ENCODE results near the gene GMDS. TPM values are rescaled to one million over a fixed set of nuclear protein-coding genes. Genes with fewer than 3 reads are reported as not detected.

Gene GMDS
- total RNA-seq, 2 experiments from 2014 or later = 29.2 to 34.3 TPM

DNA sequence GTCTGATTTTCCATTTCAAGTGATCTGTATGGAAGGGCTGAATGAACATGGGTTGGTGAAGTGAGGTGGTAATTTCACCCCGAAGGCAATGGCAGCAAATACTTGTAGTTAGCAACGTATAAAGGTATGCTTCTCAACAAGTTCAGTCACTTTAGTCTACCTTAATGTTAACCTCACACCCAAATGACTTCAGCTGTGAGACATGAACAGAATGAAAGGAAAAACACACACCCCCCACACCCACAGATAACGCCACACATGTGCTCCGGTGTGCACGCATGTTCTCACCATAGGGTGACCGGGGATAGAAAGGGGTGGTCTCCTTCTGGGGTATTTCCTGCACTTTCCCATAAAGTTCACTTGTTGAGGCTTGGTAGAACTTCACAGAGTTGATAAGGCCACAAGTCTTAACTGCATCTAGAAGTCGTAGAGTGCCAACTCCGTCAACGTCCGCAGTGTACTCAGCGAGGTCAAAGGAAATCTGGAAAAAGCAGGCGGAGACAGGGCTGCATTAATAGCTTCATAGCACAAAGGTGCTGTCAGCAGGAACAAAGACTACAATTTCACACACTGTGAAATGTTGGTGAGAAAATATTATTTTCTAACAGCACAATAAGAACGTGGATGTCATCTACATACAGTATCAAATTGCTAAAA lies 284.8 kb downstream of the GMDS start:
- no peaks in the 10 kb centered on the region for H3K27me3 Mint-ChIP-seq
- POLR2A ChIA-PET = no interaction called here
- H3K36me3 Mint-ChIP-seq = peaks cover 9% of the 10 kb centered on the region
- H3K4me1 Mint-ChIP-seq = peaks cover 5% of the 10 kb centered on the region
- DNase-seq (no peak), ATAC-seq (ENCODE audit: low read depth) (no peak)
- no peaks in the 10 kb centered on the region for H3K9me3 Mint-ChIP-seq
- H3K4me3 Mint-ChIP-seq = no peak overlapping the region
- no peak overlapping the region for H3K27ac Mint-ChIP-seq

DNA sequence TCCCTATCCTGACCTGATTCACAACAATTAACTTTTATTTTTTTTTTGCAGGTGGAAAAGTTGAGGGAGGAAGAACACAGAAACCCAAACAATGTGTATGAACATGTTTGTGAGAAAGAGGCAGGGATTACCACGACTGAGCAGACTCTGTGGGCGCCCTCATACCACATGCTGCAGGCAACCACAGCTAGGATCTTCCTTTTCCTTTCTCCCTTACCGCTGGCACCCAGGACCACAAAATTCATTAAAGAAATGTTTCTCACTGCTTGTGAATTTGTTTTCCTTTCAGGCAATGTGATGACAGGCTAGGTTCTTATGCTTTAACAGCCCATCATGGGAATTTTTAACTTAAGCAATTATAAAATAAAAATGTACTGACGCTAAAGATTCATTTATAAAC lies 287.1 kb downstream of the GMDS start:
- no peaks in the 10 kb centered on the region for H3K9me3 Mint-ChIP-seq
- peaks cover 4% of the 10 kb centered on the region for H3K36me3 Mint-ChIP-seq
- no peak overlapping the region for H3K27ac Mint-ChIP-seq
- no peaks in the 10 kb centered on the region for H3K27me3 Mint-ChIP-seq
- no peak for ATAC-seq (ENCODE audit: low read depth)
- H3K4me3 Mint-ChIP-seq = no peak overlapping the region
- no peak for DNase-seq
- POLR2A ChIA-PET = no interaction called here
- H3K4me1 Mint-ChIP-seq = peaks cover 5% of the 10 kb centered on the region

DNA sequence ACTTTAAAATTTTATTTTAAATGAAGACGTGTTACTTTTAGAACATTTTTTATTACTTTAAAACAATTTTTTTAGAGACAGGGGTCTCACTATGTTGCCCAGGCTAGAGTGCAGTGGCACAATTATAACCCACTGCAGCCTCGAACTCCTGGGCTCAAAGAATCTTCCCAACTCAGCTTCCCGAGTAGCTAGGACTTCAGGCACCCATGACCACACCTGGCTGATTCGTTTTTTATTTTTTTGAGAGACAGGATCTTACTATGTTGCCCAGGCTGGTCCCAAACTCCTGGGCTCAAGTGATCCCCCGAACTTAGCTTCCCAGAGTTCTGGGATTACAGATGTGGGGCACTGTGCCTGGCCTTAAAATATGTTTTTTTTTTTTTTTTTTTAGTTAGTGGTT lies 287.7 kb downstream of the GMDS start:
- no peak for ATAC-seq (ENCODE audit: low read depth)
- H3K4me3 Mint-ChIP-seq = no peak overlapping the region
- H3K36me3 Mint-ChIP-seq = peaks cover 4% of the 10 kb centered on the region
- H3K9me3 Mint-ChIP-seq = no peaks in the 10 kb centered on the region
- DNase-seq = no peak
- no peak overlapping the region for H3K27ac Mint-ChIP-seq
- H3K4me1 Mint-ChIP-seq = peaks cover 5% of the 10 kb centered on the region
- no peaks in the 10 kb centered on the region for H3K27me3 Mint-ChIP-seq
- POLR2A ChIA-PET = no interaction called here

DNA sequence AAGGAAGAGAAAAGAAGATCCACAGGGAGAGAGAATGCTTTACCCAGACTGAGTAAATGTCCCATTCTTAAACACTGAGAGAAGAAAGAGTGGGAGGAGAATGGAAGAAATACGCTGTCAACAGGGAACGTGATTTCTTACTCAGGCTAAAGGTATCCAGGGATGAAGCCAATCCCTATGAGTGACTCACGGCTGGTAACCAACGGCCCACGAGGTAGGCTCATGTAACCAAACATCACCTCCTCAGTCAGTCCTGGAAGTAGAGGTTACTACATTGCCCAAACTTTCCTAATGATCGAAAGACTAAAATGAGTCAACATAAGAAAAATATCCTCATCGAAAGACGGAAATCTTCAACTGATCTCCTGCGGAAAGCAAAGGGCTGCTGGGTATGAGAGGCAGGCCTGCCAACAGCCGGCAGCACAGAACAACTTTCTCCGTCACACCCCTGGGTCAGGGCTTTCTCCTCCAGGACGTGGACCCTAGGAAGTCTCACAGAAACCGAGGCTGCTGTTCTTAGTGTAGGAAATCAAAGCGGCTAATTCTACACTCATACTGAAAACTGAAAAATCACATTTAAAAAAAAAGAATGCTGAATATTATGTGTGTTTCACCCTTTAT lies 292.6 kb downstream of the GMDS start:
- H3K27me3 Mint-ChIP-seq = no peaks in the 10 kb centered on the region
- H3K9me3 Mint-ChIP-seq = no peaks in the 10 kb centered on the region
- POLR2A ChIA-PET = no interaction called here
- H3K4me1 Mint-ChIP-seq = no peaks in the 10 kb centered on the region
- no peak overlapping the region for H3K27ac Mint-ChIP-seq
- no peak overlapping the region for H3K4me3 Mint-ChIP-seq
- no peak for ATAC-seq (ENCODE audit: low read depth)
- H3K36me3 Mint-ChIP-seq = no peaks in the 10 kb centered on the region
- no peak for DNase-seq

DNA sequence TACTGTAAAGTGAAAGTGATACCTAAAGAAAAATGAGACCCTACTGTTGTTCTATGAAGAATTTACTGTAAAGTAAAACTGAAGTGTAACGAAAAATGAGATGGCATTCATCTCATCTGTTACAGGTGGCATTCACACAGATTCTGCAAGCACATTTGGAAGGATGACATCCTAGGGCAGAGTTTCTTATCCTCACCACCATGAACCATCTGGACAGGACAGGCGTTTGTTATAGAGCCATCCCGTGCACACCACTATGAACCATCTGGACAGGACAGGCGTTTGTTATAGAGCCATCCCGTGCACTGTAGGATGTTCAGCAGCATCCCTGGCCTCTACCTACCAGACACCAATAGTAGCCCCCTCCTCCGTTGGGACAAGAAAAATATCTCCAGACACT lies 294.8 kb downstream of the GMDS start:
- DNase-seq (no peak), ATAC-seq (ENCODE audit: low read depth) (no peak)
- Mint-ChIP-seq H3K4me3 (no peak overlapping the region), H3K9me3 (no peaks in the 10 kb centered on the region), H3K36me3 (no peaks in the 10 kb centered on the region), H3K27ac (no peak overlapping the region), H3K27me3 (no peaks in the 10 kb centered on the region), H3K4me1 (no peaks in the 10 kb centered on the region)
- POLR2A ChIA-PET = no interaction called here

DNA sequence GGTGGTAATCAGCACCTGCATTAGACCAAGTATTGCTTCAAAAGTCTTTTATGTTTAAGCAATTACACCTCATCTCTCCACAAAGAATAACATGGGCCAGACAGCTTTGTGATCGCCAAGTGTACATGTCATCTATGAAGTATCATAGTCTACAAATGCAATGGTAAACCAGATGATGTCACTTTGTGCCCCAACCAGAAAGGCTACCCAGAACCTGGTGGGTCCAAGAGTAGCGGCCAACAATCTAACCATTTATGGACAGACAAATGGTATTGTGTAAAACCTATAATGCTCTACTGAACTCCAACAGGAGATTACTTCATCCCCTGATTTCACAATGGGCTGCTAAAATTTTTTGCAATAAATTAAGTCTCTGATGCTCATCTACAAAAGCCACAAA lies 295.9 kb downstream of the GMDS start:
- H3K4me1 Mint-ChIP-seq = no peaks in the 10 kb centered on the region
- ATAC-seq (ENCODE audit: low read depth) (no peak), DNase-seq (no peak)
- H3K27ac Mint-ChIP-seq = no peak overlapping the region
- POLR2A ChIA-PET = no interaction called here
- H3K9me3 Mint-ChIP-seq = no peaks in the 10 kb centered on the region
- H3K27me3 Mint-ChIP-seq = no peaks in the 10 kb centered on the region
- H3K4me3 Mint-ChIP-seq = no peak overlapping the region
- H3K36me3 Mint-ChIP-seq = peaks cover 2% of the 10 kb centered on the region

DNA sequence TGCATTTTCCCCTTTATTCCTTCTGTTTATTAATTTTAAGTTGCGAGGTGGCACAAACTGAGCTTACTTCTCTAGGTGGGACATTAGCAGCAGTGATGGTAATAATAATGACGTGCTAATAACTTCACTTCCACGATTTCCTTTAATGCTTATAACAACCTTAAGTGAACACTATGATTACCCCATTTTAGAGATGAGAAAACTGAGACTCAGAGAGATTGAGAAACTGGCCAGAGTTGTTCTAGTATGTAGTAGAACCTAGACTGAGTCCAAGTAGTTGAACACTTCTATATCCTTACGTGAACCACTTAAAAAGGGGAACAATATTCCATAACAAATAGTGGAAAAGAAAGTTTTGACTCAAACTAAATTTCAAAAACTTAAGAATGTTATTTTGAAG lies 297.5 kb downstream of the GMDS start:
- POLR2A ChIA-PET = no interaction called here
- no peak for DNase-seq
- ATAC-seq (ENCODE audit: low read depth) = no peak
- Mint-ChIP-seq H3K27ac (no peak overlapping the region), H3K4me3 (no peak overlapping the region), H3K4me1 (no peaks in the 10 kb centered on the region), H3K36me3 (peaks cover 2% of the 10 kb centered on the region), H3K27me3 (no peaks in the 10 kb centered on the region), H3K9me3 (no peaks in the 10 kb centered on the region)

DNA sequence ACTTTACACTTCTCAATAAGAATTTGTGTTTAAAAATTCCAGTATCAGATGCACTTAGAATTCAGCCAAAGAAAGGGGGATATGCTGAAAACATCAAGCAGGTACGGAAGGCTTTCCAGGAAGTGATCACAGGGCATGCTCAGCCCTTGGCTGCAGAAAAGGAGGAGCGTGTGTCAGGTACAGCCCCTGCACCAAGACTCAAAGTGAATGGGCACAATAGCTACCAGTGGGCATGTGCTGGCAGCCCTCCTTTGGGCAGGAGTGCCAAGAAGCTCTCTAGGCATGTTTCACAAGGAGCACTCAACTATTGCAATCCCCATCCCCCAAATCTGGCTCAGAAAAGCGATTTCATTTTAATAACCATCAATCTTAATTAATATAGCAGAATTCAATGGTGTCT lies 298.8 kb downstream of the GMDS start:
- POLR2A ChIA-PET = no interaction called here
- ATAC-seq (ENCODE audit: low read depth) (no peak), DNase-seq (no peak)
- Mint-ChIP-seq H3K27me3 (no peaks in the 10 kb centered on the region), H3K9me3 (no peaks in the 10 kb centered on the region), H3K27ac (no peak overlapping the region), H3K4me1 (no peaks in the 10 kb centered on the region), H3K4me3 (no peak overlapping the region), H3K36me3 (peaks cover 2% of the 10 kb centered on the region)

DNA sequence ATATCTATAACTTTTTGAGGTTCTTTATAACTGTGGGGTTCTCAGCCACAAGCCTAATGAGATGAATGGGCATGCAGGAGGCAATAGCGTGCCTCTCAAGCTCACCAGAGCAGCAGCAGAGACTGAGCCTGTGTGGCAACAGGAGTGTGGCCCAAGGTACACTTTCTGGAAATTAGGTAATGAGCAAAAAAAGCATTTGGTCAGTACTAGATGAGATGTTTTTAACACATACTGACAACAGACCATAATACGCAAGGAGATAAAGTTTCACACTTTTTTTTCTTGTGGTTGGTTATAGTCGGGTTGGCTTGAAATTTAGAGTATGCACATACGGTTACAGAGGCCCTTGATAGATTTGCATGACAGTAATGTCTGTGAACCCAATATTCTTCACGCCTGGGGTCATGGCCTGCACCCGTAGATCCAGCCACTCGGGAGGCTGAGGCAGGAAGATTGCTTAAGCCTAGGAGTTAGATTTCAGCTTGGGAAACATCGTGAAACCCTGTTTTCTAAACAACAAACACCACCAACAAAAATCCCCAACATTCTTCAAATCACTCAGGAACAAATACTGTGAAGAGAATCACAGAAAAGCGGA lies 300.1 kb downstream of the GMDS start:
- no peaks in the 10 kb centered on the region for H3K9me3 Mint-ChIP-seq
- H3K27me3 Mint-ChIP-seq = no peaks in the 10 kb centered on the region
- H3K27ac Mint-ChIP-seq = no peak overlapping the region
- no peak overlapping the region for H3K4me3 Mint-ChIP-seq
- POLR2A ChIA-PET = no interaction called here
- no peaks in the 10 kb centered on the region for H3K4me1 Mint-ChIP-seq
- no peak for DNase-seq
- no peak for ATAC-seq (ENCODE audit: low read depth)
- H3K36me3 Mint-ChIP-seq = peaks cover 2% of the 10 kb centered on the region

DNA sequence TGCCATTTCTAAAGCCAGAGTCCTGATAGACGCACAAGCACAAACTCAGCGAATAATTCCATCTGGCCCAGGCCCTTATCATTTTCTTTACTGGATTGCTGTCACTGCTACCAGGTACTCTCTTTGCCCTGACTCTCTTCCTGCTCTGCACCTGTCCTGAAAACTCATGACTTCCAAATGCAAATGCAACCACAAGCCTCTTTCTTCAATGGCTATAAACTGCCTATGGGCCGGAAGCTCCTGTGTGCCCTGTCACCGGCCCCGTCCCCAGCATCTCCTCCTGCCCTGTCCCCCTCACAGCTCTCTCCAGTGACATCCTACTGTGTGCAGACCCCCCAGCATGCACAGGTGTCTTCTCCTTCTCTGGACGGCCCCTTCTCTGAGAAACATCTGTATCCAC lies 302.6 kb downstream of the GMDS start:
- DNase-seq (no peak), ATAC-seq (ENCODE audit: low read depth) (no peak)
- no peak overlapping the region for H3K4me3 Mint-ChIP-seq
- H3K4me1 Mint-ChIP-seq = no peaks in the 10 kb centered on the region
- POLR2A ChIA-PET = no interaction called here
- H3K27me3 Mint-ChIP-seq = no peaks in the 10 kb centered on the region
- peaks cover 5% of the 10 kb centered on the region for H3K36me3 Mint-ChIP-seq
- H3K9me3 Mint-ChIP-seq = peaks cover 2% of the 10 kb centered on the region
- H3K27ac Mint-ChIP-seq = no peak overlapping the region

DNA sequence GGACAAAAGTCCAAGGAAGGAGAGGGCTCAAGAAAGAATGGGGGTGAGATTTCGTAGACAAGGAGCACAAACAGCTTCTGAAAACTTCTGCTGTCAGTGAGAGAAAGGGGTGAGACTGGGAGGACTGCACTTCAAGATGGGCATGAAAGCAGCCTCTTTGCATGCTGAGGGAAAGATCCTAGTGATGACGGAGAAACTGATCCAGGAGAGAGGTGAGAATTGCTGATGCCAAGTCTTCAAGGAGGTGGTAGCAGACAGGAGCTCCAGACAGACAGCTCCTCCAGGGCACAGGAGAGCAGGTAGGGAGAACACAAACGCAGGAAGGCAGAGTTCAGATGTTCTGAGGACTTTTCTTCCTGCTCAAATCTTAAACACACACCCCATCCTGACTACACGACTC lies 303.9 kb downstream of the GMDS start:
- no peaks in the 10 kb centered on the region for H3K4me1 Mint-ChIP-seq
- no peak overlapping the region for H3K27ac Mint-ChIP-seq
- no peak overlapping the region for H3K4me3 Mint-ChIP-seq
- peaks cover 2% of the 10 kb centered on the region for H3K9me3 Mint-ChIP-seq
- no peak for ATAC-seq (ENCODE audit: low read depth)
- H3K36me3 Mint-ChIP-seq = peaks cover 8% of the 10 kb centered on the region
- no peak for DNase-seq
- no peaks in the 10 kb centered on the region for H3K27me3 Mint-ChIP-seq
- POLR2A ChIA-PET = no interaction called here

DNA sequence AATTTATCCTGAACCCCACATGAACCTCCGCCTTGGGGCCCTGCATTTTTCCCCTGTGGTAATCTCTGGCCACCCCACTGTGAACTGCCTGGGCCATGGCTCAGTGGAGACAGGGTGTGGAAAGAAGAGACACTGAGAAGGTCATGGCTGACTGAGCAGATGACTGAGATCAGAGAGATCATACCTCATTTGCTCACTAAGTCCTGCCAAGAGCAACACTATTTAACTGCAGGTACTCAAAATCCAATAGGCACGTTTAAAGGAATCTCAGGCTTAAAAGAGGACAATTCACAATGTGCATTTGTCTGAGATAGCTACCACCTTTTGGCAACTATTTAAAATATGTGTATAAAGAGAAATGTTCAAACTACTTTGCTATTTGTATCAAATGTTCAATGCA lies 305.0 kb downstream of the GMDS start:
- DNase-seq (no peak), ATAC-seq (ENCODE audit: low read depth) (no peak)
- H3K4me3 Mint-ChIP-seq = no peak overlapping the region
- H3K4me1 Mint-ChIP-seq = no peaks in the 10 kb centered on the region
- no peaks in the 10 kb centered on the region for H3K27me3 Mint-ChIP-seq
- H3K27ac Mint-ChIP-seq = no peak overlapping the region
- peaks cover 13% of the 10 kb centered on the region for H3K36me3 Mint-ChIP-seq
- H3K9me3 Mint-ChIP-seq = peaks cover 2% of the 10 kb centered on the region
- POLR2A ChIA-PET = no interaction called here

DNA sequence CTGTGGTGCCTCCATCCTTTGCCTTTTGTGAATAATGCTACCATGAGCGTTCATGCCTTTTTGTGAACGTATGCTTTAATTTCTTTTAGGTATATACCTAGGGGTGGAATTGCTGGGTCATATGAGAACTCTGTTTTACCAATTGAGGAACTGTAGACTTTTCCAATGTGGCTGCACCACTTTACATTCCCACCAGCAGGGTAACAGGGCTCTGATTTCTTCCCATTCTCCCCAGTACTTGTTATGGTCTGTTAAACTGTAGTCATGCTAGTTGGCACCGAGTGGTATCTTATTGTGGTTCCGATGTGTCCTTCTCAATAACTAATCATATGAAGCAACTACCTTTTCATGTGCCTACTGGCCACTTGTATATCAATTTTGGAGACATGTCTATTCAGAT lies 312.1 kb downstream of the GMDS start:
- Mint-ChIP-seq H3K4me1 (no peaks in the 10 kb centered on the region), H3K27me3 (no peaks in the 10 kb centered on the region), H3K9me3 (peaks cover 2% of the 10 kb centered on the region), H3K4me3 (no peak overlapping the region), H3K36me3 (peaks cover 20% of the 10 kb centered on the region), H3K27ac (no peak overlapping the region)
- ATAC-seq (ENCODE audit: low read depth) (no peak), DNase-seq (no peak)
- POLR2A ChIA-PET = no interaction called here

DNA sequence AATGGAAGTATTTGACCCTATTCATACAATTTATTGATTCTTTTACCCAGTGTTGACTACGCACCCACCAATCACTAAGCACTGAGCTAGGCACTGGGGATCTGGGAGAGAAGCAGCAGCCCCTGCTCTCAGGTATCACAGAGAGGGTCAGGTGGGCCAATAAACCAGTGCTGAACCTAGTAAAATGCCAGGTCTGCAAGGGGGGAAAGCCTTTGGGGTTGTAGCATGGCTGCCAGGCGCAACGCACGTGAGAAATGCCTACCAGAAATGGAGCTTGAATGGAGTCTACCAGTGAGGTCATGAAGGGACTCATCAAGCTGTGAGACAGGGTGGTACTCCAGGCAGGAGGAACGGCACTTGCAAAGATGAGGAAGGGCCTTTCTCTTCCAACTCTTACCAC lies 313.6 kb downstream of the GMDS start:
- DNase-seq (no peak), ATAC-seq (ENCODE audit: low read depth) (no peak)
- POLR2A ChIA-PET = no interaction called here
- H3K4me1 Mint-ChIP-seq = no peaks in the 10 kb centered on the region
- H3K9me3 Mint-ChIP-seq = peaks cover 4% of the 10 kb centered on the region
- H3K27ac Mint-ChIP-seq = no peak overlapping the region
- no peak overlapping the region for H3K4me3 Mint-ChIP-seq
- H3K27me3 Mint-ChIP-seq = no peaks in the 10 kb centered on the region
- H3K36me3 Mint-ChIP-seq = peaks cover 22% of the 10 kb centered on the region

Data from activated naive CD8-positive, alpha-beta T cell treated with anti-CD3 and anti-CD28 coated beads, Interleukin-2, amount 10 ng/mL, durations not matched to agents 7 days and 5 days (primary cell).